HL-60 (cell line): Measurements from ENCODE around the gene MYCBP2.

Source experiments
- TF ChIP-seq, protein P1 (sequence below): IDR thresholded peaks from 2 replicates; pipeline ENCODE4 v1.6.1; 2012; ENCODE audit warnings: low read depth; ENCODE audit not compliant: insufficient replicate concordance
- TF ChIP-seq, protein P2 (sequence below): IDR thresholded peaks from one replicate; pipeline ENCODE4 v1.5.1; 2011; ENCODE audit warnings: low read length, control low read depth, inconsistent platforms; ENCODE audit not compliant: insufficient read depth

DNA sequence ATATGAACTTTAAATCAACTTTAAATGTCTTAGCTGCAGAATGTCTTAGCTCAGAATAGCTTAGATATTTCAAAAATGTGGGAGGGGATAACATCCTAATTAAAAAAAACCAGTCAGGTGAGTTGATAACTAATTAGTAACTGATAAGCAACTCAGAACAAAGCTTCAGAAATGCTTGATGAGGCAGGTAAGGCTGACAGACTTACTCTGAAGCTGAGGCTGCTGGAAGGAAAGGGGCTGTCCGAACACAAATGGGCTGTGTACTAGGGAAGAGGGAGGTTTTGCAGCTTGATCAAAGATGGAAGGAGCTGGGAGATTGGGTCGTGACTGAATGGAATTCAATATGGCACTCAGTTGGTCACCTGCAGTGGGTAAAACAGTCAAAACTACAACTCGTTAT is 208.8 kb downstream of the MYCBP2 start:
- TF ChIP-seq, protein P1, sequence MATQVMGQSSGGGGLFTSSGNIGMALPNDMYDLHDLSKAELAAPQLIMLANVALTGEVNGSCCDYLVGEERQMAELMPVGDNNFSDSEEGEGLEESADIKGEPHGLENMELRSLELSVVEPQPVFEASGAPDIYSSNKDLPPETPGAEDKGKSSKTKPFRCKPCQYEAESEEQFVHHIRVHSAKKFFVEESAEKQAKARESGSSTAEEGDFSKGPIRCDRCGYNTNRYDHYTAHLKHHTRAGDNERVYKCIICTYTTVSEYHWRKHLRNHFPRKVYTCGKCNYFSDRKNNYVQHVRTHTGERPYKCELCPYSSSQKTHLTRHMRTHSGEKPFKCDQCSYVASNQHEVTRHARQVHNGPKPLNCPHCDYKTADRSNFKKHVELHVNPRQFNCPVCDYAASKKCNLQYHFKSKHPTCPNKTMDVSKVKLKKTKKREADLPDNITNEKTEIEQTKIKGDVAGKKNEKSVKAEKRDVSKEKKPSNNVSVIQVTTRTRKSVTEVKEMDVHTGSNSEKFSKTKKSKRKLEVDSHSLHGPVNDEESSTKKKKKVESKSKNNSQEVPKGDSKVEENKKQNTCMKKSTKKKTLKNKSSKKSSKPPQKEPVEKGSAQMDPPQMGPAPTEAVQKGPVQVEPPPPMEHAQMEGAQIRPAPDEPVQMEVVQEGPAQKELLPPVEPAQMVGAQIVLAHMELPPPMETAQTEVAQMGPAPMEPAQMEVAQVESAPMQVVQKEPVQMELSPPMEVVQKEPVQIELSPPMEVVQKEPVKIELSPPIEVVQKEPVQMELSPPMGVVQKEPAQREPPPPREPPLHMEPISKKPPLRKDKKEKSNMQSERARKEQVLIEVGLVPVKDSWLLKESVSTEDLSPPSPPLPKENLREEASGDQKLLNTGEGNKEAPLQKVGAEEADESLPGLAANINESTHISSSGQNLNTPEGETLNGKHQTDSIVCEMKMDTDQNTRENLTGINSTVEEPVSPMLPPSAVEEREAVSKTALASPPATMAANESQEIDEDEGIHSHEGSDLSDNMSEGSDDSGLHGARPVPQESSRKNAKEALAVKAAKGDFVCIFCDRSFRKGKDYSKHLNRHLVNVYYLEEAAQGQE: no peak
- TF ChIP-seq, protein P2, sequence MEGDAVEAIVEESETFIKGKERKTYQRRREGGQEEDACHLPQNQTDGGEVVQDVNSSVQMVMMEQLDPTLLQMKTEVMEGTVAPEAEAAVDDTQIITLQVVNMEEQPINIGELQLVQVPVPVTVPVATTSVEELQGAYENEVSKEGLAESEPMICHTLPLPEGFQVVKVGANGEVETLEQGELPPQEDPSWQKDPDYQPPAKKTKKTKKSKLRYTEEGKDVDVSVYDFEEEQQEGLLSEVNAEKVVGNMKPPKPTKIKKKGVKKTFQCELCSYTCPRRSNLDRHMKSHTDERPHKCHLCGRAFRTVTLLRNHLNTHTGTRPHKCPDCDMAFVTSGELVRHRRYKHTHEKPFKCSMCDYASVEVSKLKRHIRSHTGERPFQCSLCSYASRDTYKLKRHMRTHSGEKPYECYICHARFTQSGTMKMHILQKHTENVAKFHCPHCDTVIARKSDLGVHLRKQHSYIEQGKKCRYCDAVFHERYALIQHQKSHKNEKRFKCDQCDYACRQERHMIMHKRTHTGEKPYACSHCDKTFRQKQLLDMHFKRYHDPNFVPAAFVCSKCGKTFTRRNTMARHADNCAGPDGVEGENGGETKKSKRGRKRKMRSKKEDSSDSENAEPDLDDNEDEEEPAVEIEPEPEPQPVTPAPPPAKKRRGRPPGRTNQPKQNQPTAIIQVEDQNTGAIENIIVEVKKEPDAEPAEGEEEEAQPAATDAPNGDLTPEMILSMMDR: no peak
